ENCODE data around the gene AOPEP. TPM values are rescaled to one million over a fixed set of nuclear protein-coding genes. Genes with fewer than 3 reads are reported as not detected.
A peak's percentile ranks its signal among the peaks of the same experiment; 100 is the strongest.

The AOPEP gene
- polyA plus RNA-seq, 2 of the 4 experiments (the other 2 are of a cell fraction) = 226 to 266 TPM

- TF ChIP-seq PBX3 (IDR thresholded peaks at IDR 0.05) = no peak
- peak; percentile 20; the same call in 1 of the 2 replicates for TF ChIP-seq HOXB5 (CRISPR knock-in tag; IDR thresholded peaks at IDR 0.05)
- no peak for TF ChIP-seq ZC3H11A (IDR thresholded peaks at IDR 0.05)
- TF ChIP-seq GATA3 (IDR thresholded peaks at IDR 0.05; ENCODE audit: borderline replicate concordance) = no peak; the same call in 1 of the 2 replicates
- no peak for TF ChIP-seq CHD2 (IDR thresholded peaks at IDR 0.05; ENCODE audit: low read length, partially characterized antibody)
- no peak; the same call in 1 of the 2 replicates for TF ChIP-seq HOXB13 (CRISPR knock-in tag; IDR thresholded peaks at IDR 0.05; ENCODE audit: low read depth)
- TF ChIP-seq CHD4 (IDR thresholded peaks at IDR 0.05; ENCODE audit: borderline replicate concordance) = no peak
- no peak; the same call in 2 of the 3 replicates for TF ChIP-seq SMC3 (IDR thresholded peaks at IDR 0.05)
- TF ChIP-seq MAZ (IDR thresholded peaks at IDR 0.05; ENCODE audit: borderline replicate concordance, low read depth, low read length) = no peak
- no peak for TF ChIP-seq CTCF (IDR thresholded peaks at IDR 0.05)
- TF ChIP-seq HDAC2 (IDR thresholded peaks at IDR 0.05) = no peak
- TF ChIP-seq KDM5A (IDR thresholded peaks at IDR 0.05) = no peak
- no peak for TF ChIP-seq FOSL2 (IDR thresholded peaks at IDR 0.05)
- TF ChIP-seq FOSL2 (CRISPR knock-in tag; IDR thresholded peaks at IDR 0.05) = peak; percentile 34
- no peak for TF ChIP-seq RFX5 (IDR thresholded peaks at IDR 0.05)
- TF ChIP-seq ZNF302 (CRISPR knock-in tag; IDR thresholded peaks at IDR 0.05) = peak; percentile 18; the same call in 1 of the 2 replicates
- no peak for TF ChIP-seq SREBF2 (IDR thresholded peaks at IDR 0.05)
- no peak for TF ChIP-seq ZSCAN20 (CRISPR knock-in tag; IDR thresholded peaks at IDR 0.05)
- TF ChIP-seq TFCP2L1 (CRISPR knock-in tag; IDR thresholded peaks at IDR 0.05) = no peak
- TF ChIP-seq POLR2AphosphoS2 (conservative IDR thresholded peaks at IDR 0.05; ENCODE audit: low read length) = no peak
Measured at GRCh38 chr9:94921092-94921471, 194.6 kb downstream of the AOPEP start (continued).

GRCh38 chr9:94921656-94922055 lies 195.2 kb downstream of the AOPEP start:
- H3K4me1 ChIP-seq = peaks cover 93% of the 10 kb centered on the region
- H3K4me2 ChIP-seq = peak overlapping the region; percentile 84
- DNase-seq (ENCODE audit: low read depth in 1 of 2, low spot score in 1 of 2) (no peak), FAIRE-seq (no peak), ATAC-seq (no peak)
- peak overlapping the region; percentile 27 for H3K4me3 ChIP-seq
- ChIA-PET CTCF (interaction anchor here (1.2 to 2.6 kb wide), 3 partner anchors 11 to 139 kb away, joined by 3 to 6 read pairs (median 5); no protein-coding TSS in a partner anchor), POLR2A (interaction anchor here (0.7 to 4.7 kb wide), 6 partner anchors 13 to 138 kb away, joined by 3 to 63 read pairs (median 19); no protein-coding TSS in a partner anchor)
- H3K9me3 ChIP-seq = no peaks in the 10 kb centered on the region
- H3K27ac ChIP-seq = peak overlapping the region; percentile 97 to 99
- TF ChIP-seq FOSL2 (IDR thresholded peaks at IDR 0.05) (no peak), FOSL2 (CRISPR knock-in tag; IDR thresholded peaks at IDR 0.05) (no peak), NR3C1 (IDR thresholded peaks at IDR 0.05) (no peak), CHD2 (IDR thresholded peaks at IDR 0.05; ENCODE audit: low read length, partially characterized antibody) (no peak), CHD4 (IDR thresholded peaks at IDR 0.05; ENCODE audit: borderline replicate concordance) (no peak), POLR2A (IDR thresholded peaks at IDR 0.05; ENCODE audit: low read length) (no peak), CBX8 (IDR thresholded peaks at IDR 0.05) (no peak), FOSB (CRISPR knock-in tag; IDR thresholded peaks at IDR 0.05) (no peak; the same call in 1 of the 2 replicates), PBX3 (IDR thresholded peaks at IDR 0.05) (no peak), KDM5A (IDR thresholded peaks at IDR 0.05) (no peak), NPAS2 (CRISPR knock-in tag; IDR thresholded peaks at IDR 0.05; ENCODE audit: borderline replicate concordance) (no peak), ESRRA (IDR thresholded peaks at IDR 0.05; ENCODE audit: borderline replicate concordance, low read length) (no peak), BCL3 (IDR thresholded peaks at IDR 0.05) (no peak), E2F6 (IDR thresholded peaks at IDR 0.05; ENCODE audit: borderline replicate concordance, low read depth) (no peak)
- TF ChIP-seq, protein P1, sequence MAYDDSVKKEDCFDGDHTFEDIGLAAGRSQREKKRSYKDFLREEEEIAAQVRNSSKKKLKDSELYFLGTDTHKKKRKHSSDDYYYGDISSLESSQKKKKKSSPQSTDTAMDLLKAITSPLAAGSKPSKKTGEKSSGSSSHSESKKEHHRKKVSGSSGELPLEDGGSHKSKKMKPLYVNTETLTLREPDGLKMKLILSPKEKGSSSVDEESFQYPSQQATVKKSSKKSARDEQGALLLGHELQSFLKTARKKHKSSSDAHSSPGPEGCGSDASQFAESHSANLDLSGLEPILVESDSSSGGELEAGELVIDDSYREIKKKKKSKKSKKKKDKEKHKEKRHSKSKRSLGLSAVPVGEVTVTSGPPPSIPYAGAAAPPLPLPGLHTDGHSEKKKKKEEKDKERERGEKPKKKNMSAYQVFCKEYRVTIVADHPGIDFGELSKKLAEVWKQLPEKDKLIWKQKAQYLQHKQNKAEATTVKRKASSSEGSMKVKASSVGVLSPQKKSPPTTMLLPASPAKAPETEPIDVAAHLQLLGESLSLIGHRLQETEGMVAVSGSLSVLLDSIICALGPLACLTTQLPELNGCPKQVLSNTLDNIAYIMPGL (CRISPR knock-in tag; IDR thresholded peaks at IDR 0.05; ENCODE audit: borderline replicate concordance) = no peak
- TF ChIP-seq, protein P2, sequence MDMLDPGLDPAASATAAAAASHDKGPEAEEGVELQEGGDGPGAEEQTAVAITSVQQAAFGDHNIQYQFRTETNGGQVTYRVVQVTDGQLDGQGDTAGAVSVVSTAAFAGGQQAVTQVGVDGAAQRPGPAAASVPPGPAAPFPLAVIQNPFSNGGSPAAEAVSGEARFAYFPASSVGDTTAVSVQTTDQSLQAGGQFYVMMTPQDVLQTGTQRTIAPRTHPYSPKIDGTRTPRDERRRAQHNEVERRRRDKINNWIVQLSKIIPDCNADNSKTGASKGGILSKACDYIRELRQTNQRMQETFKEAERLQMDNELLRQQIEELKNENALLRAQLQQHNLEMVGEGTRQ (IDR thresholded peaks at IDR 0.05) = no peak
- WGBS (ENCODE audit: missing lambda C conversion rate) = 3% methylated on average over 11 of the region's 11 CpGs
